Colon (tissue), 2 donors: ENCODE measurements around the gene GMEB2.

Experiments
- FAIRE-seq: peaks from 2 replicates; lab custom pipeline; 2012; peaks lifted over from hg19 to GRCh38; lab: Jason Lieb, UNC
- donor health status: control.
- donor health status: control.

The GMEB2 gene

GRCh38 chr20:63588641-63589041 lies 38.3 kb downstream of the GMEB2 start:
- no peak for FAIRE-seq

GRCh38 chr20:63587776-63588591 lies 38.9 kb downstream of the GMEB2 start:
- FAIRE-seq: no peak

GRCh38 chr20:63587256-63587655 lies 39.6 kb downstream of the GMEB2 start:
- no peak for FAIRE-seq

GRCh38 chr20:63586797-63587196 lies 40.1 kb downstream of the GMEB2 start:
- FAIRE-seq: no peak

- FAIRE-seq: no peak
These were observed 41.0 kb downstream of the GMEB2 start for GRCh38 chr20:63585616-63586565.

GRCh38 chr20:63582382-63583063 lies 44.4 kb downstream of the GMEB2 start:
- no peak for FAIRE-seq

- FAIRE-seq: no peak
These were observed 46.0 kb downstream of the GMEB2 start for GRCh38 chr20:63580796-63581461.

- no peak for FAIRE-seq
These were observed 47.7 kb downstream of the GMEB2 start for GRCh38 chr20:63579017-63579694.

GRCh38 chr20:63578224-63579016 lies 48.5 kb downstream of the GMEB2 start:
- no peak for FAIRE-seq

- FAIRE-seq: no peak
These were observed 49.5 kb downstream of the GMEB2 start for GRCh38 chr20:63577317-63577894.

GRCh38 chr20:63576311-63576710 lies 50.6 kb downstream of the GMEB2 start:
- no peak for FAIRE-seq

GRCh38 chr20:63574829-63575743 lies 51.8 kb downstream of the GMEB2 start:
- FAIRE-seq: no peak

GRCh38 chr20:63574156-63574828 lies 52.6 kb downstream of the GMEB2 start, which contains the start of gene HELZ2:
HELZ2 (minus strand) TSS chr20:63574239; CDS start chr20:63572385, 1,854 bp downstream.
- no peak for FAIRE-seq

GRCh38 chr20:63573647-63574131 lies 53.2 kb downstream of the GMEB2 start:
- FAIRE-seq: no peak

GRCh38 chr20:63572788-63573646 lies 53.9 kb downstream of the GMEB2 start:
- no peak for FAIRE-seq

GRCh38 chr20:63572071-63572787 lies 54.7 kb downstream of the GMEB2 start:
- FAIRE-seq: no peak
